K562 (cell line): Measurements from ENCODE around the gene PWP2.
"Not testable (repeated sequence)": the region's sequence is repeated elsewhere in the genome, so short reads cannot be mapped to it uniquely, and the experiment has no call there.

ENCODE experiments used
- AFF4 ChIP-seq: sonication (generic); formaldehyde crosslinking; IDR thresholded peaks from 2 replicates; pipeline ENCODE4 v1.8.0; 2023; ENCODE audit warnings: mild to moderate bottlenecking, missing genetic modification reagents
- JUNB ChIP-seq: fragments of 450-650 bp; formaldehyde crosslinking; conservative IDR thresholded peaks from 2 replicates; pipeline ENCODE4 v1.4.0; 2020; ENCODE audit warnings: mild to moderate bottlenecking
- KLF6 ChIP-seq: fragments of 250-450 bp; sonication (Bioruptor Pico); IDR thresholded peaks from 2 replicates; pipeline ENCODE4 v1.4.0; 2020; ENCODE audit warnings: mild to moderate bottlenecking, moderate library complexity, borderline replicate concordance
- MED1 ChIP-seq: sonication (generic); formaldehyde crosslinking; IDR thresholded peaks from 2 replicates; pipeline ENCODE4 v1.8.1; 2023; ENCODE audit warnings: missing genetic modification reagents, borderline replicate concordance
- POLR2A ChIP-seq: fragments of 450-650 bp; conservative IDR thresholded peaks from 2 replicates; pipeline ENCODE4 v1.6.1; 2016
- RBBP5 ChIP-seq: fragments of 200-600 bp; sonication (generic); IDR thresholded peaks from 2 replicates; pipeline ENCODE4 v1.6.1; 2012; ENCODE audit warnings: borderline replicate concordance, mild to moderate bottlenecking, low read length, control low read depth, inconsistent platforms; ENCODE audit not compliant: insufficient read depth, poor library complexity, severe bottlenecking
- STAT6 ChIP-seq: sonication (generic); formaldehyde crosslinking; IDR thresholded peaks from 2 replicates; pipeline ENCODE4 v1.8.1; 2023; ENCODE audit warnings: mild to moderate bottlenecking, missing genetic modification reagents
- TAF9B ChIP-seq: fragments of 450-650 bp; IDR thresholded peaks from 2 replicates; pipeline ENCODE4 v1.6.1; 2018; ENCODE audit warnings: mild to moderate bottlenecking; ENCODE audit not compliant: partially characterized antibody
- TARDBP ChIP-seq: fragments of 450-650 bp; IDR thresholded peaks from 2 replicates; pipeline ENCODE4 v1.6.1; 2016
- TF ChIP-seq, protein P1 (sequence below), 2 experiments: fragments of 450-650 bp; IDR thresholded peaks; 2 replicates each; pipeline ENCODE4 v1.6.1; 2016
- TF ChIP-seq, protein P2 (sequence below): sonication (generic); formaldehyde crosslinking; IDR thresholded peaks from 2 replicates; pipeline ENCODE4 v1.8.0; 2022; ENCODE audit warnings: mild to moderate bottlenecking, low read depth, missing genetic modification reagents
- TF ChIP-seq, protein P3 (sequence below): fragments of 450-650 bp; formaldehyde crosslinking; IDR thresholded peaks from 2 replicates; pipeline ENCODE4 v1.4.0; 2020; ENCODE audit warnings: mild to moderate bottlenecking, moderate library complexity

- not testable (repeated sequence) for TF ChIP-seq RBBP5; POLR2A; TARDBP; STAT6 (CRISPR knock-in tag); MED1 (CRISPR knock-in tag); KLF6 (CRISPR knock-in tag); TAF9B; AFF4; JUNB (CRISPR knock-in tag)
- TF ChIP-seq, protein P1, sequence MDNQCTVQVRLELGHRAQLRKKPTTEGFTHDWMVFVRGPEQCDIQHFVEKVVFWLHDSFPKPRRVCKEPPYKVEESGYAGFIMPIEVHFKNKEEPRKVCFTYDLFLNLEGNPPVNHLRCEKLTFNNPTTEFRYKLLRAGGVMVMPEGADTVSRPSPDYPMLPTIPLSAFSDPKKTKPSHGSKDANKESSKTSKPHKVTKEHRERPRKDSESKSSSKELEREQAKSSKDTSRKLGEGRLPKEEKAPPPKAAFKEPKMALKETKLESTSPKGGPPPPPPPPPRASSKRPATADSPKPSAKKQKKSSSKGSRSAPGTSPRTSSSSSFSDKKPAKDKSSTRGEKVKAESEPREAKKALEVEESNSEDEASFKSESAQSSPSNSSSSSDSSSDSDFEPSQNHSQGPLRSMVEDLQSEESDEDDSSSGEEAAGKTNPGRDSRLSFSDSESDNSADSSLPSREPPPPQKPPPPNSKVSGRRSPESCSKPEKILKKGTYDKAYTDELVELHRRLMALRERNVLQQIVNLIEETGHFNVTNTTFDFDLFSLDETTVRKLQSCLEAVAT (IDR thresholded peaks at IDR 0.05), result not testable (repeated sequence)
- TF ChIP-seq, protein P2, sequence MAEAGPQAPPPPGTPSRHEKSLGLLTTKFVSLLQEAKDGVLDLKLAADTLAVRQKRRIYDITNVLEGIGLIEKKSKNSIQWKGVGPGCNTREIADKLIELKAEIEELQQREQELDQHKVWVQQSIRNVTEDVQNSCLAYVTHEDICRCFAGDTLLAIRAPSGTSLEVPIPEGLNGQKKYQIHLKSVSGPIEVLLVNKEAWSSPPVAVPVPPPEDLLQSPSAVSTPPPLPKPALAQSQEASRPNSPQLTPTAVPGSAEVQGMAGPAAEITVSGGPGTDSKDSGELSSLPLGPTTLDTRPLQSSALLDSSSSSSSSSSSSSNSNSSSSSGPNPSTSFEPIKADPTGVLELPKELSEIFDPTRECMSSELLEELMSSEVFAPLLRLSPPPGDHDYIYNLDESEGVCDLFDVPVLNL, result not testable (repeated sequence)
- TF ChIP-seq, protein P3, sequence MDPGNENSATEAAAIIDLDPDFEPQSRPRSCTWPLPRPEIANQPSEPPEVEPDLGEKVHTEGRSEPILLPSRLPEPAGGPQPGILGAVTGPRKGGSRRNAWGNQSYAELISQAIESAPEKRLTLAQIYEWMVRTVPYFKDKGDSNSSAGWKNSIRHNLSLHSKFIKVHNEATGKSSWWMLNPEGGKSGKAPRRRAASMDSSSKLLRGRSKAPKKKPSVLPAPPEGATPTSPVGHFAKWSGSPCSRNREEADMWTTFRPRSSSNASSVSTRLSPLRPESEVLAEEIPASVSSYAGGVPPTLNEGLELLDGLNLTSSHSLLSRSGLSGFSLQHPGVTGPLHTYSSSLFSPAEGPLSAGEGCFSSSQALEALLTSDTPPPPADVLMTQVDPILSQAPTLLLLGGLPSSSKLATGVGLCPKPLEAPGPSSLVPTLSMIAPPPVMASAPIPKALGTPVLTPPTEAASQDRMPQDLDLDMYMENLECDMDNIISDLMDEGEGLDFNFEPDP (CRISPR knock-in tag), result not testable (repeated sequence)
Measured at GRCh38 chr21:44163167-44163653, 56.0 kb downstream of the PWP2 start.
